HCT116 (cell line): ENCODE measurements around the gene C9orf152.
A peak's percentile ranks its signal among the peaks of the same experiment; 100 is the strongest.

Source experiments
- ELF1 ChIP-seq: IDR thresholded peaks from 2 replicates; pipeline ENCODE4 v1.6.1; 2012; ENCODE audit warnings: low read depth, borderline replicate concordance
- EZH2 ChIP-seq: fragments of 200-600 bp; sonication (generic); IDR thresholded peaks from 2 replicates; pipeline ENCODE4 v1.6.1; 2017; ENCODE audit warnings: antibody characterized with exemption, mixed run types
- EZH2phosphoT487 ChIP-seq: fragments of 200-600 bp; IDR thresholded peaks from 2 replicates; pipeline ENCODE4 v1.6.1; 2018; ENCODE audit warnings: antibody characterized with exemption, borderline replicate concordance
- JUND ChIP-seq: IDR thresholded peaks from 2 replicates; pipeline ENCODE4 v1.6.1; 2012
- POLR2A ChIP-seq: IDR thresholded peaks from 2 replicates; pipeline ENCODE4 v1.7.0; 2011; ENCODE audit warnings: borderline replicate concordance; ENCODE audit not compliant: insufficient read depth, insufficient read length; ENCODE audit errors: extremely low read depth
- POLR2AphosphoS5 ChIP-seq: IDR thresholded peaks from 2 replicates; pipeline ENCODE4 v1.6.1; 2011; ENCODE audit warnings: mild to moderate bottlenecking, low read depth, low read length, moderate library complexity
- RAD21 ChIP-seq: IDR thresholded peaks from 2 replicates; pipeline ENCODE4 v1.6.1; 2012; ENCODE audit warnings: low read depth, mild to moderate bottlenecking
- TCF7L2 ChIP-seq: IDR thresholded peaks from 2 replicates; pipeline ENCODE4 v1.7.0; 2011; ENCODE audit warnings: borderline replicate concordance, inconsistent platforms; ENCODE audit not compliant: insufficient read depth, insufficient read length; ENCODE audit errors: extremely low read depth
- TF ChIP-seq, protein P1 (sequence below), 3 experiments: fragments of 200-600 bp in 1 of 3; sonication (generic) in 1 of 3; IDR thresholded peaks in 2 of 3; conservative IDR thresholded peaks in 1 of 3; 2 replicates each; pipeline ENCODE4 v1.5.1; 2012 to 2017; ENCODE audit warnings: low read depth in 2 of 3, low read length in 2 of 3, antibody characterized with exemption in 1 of 3, borderline replicate concordance in 1 of 3, control low read depth in 1 of 3, mild to moderate bottlenecking in 1 of 3, mixed read lengths in 1 of 3, mixed run types in 1 of 3, moderate library complexity in 1 of 3; ENCODE audit not compliant: insufficient read depth in 1 of 3
- TF ChIP-seq, protein P2 (sequence below): IDR thresholded peaks from 2 replicates; pipeline ENCODE4 v1.6.1; 2012; ENCODE audit warnings: low read depth
- TF ChIP-seq, protein P3 (sequence below): IDR thresholded peaks from 2 replicates; pipeline ENCODE4 v1.6.1; 2012
- TF ChIP-seq, protein P4 (sequence below): IDR thresholded peaks from 2 replicates; pipeline ENCODE4 v1.6.1; 2011; ENCODE audit warnings: mild to moderate bottlenecking, low read length, moderate library complexity; ENCODE audit not compliant: insufficient replicate concordance; ENCODE audit errors: extremely low read depth
- TF ChIP-seq, protein P5 (sequence below): IDR thresholded peaks from 2 replicates; pipeline ENCODE4 v1.6.1; 2012

DNA sequence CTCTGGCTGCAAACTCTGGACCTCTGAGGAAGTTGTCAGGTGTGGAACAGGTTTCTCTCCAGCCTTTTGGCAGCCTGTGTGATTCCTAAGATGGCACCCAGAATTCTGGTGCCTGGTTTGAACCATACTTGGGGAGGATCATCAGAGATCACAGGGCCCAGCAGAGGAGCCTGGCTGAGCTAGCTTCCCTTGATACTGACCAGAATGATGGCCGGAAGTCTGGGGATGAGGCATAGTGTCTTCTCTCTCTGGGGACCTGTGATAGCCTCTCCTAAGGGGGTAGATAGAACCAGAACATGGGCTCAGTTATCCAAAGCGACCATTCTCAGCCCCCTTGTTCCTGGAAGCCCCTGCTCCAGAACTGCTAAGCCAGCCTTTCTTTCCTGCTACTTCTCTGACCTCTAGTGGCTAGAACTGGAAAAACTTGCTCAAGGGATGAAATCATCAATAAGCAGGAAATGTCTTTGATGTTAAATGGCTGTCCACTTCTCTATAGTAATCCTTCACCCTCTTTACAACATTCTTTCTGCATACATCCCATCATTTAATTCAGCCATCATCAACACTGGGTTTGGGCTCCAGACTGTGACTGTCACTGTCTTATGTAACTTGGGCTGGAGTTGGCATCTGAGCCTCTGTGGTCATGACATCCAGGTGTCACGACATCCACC lies 55.1 kb downstream of the C9orf152 start:
- TF ChIP-seq, protein P1, sequence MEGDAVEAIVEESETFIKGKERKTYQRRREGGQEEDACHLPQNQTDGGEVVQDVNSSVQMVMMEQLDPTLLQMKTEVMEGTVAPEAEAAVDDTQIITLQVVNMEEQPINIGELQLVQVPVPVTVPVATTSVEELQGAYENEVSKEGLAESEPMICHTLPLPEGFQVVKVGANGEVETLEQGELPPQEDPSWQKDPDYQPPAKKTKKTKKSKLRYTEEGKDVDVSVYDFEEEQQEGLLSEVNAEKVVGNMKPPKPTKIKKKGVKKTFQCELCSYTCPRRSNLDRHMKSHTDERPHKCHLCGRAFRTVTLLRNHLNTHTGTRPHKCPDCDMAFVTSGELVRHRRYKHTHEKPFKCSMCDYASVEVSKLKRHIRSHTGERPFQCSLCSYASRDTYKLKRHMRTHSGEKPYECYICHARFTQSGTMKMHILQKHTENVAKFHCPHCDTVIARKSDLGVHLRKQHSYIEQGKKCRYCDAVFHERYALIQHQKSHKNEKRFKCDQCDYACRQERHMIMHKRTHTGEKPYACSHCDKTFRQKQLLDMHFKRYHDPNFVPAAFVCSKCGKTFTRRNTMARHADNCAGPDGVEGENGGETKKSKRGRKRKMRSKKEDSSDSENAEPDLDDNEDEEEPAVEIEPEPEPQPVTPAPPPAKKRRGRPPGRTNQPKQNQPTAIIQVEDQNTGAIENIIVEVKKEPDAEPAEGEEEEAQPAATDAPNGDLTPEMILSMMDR (IDR thresholded peaks at IDR 0.05 in 2 of 3, conservative IDR thresholded peaks at IDR 0.05 in 1 of 3; ENCODE audit: borderline replicate concordance in 1 of 3, insufficient read depth in 1 of 3, low read depth in 2 of 3, low read length in 2 of 3) = peak; percentile 67 to 78 (median 75)
- TF ChIP-seq TCF7L2 = peak; percentile 66
- TF ChIP-seq POLR2A = no peak
- TF ChIP-seq POLR2AphosphoS5 = no peak
- TF ChIP-seq RAD21 = peak; percentile 89
- TF ChIP-seq, protein P2, sequence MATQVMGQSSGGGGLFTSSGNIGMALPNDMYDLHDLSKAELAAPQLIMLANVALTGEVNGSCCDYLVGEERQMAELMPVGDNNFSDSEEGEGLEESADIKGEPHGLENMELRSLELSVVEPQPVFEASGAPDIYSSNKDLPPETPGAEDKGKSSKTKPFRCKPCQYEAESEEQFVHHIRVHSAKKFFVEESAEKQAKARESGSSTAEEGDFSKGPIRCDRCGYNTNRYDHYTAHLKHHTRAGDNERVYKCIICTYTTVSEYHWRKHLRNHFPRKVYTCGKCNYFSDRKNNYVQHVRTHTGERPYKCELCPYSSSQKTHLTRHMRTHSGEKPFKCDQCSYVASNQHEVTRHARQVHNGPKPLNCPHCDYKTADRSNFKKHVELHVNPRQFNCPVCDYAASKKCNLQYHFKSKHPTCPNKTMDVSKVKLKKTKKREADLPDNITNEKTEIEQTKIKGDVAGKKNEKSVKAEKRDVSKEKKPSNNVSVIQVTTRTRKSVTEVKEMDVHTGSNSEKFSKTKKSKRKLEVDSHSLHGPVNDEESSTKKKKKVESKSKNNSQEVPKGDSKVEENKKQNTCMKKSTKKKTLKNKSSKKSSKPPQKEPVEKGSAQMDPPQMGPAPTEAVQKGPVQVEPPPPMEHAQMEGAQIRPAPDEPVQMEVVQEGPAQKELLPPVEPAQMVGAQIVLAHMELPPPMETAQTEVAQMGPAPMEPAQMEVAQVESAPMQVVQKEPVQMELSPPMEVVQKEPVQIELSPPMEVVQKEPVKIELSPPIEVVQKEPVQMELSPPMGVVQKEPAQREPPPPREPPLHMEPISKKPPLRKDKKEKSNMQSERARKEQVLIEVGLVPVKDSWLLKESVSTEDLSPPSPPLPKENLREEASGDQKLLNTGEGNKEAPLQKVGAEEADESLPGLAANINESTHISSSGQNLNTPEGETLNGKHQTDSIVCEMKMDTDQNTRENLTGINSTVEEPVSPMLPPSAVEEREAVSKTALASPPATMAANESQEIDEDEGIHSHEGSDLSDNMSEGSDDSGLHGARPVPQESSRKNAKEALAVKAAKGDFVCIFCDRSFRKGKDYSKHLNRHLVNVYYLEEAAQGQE = no peak
- no peak for TF ChIP-seq EZH2
- TF ChIP-seq, protein P3, sequence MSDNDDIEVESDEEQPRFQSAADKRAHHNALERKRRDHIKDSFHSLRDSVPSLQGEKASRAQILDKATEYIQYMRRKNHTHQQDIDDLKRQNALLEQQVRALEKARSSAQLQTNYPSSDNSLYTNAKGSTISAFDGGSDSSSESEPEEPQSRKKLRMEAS = no peak
- TF ChIP-seq, protein P4, sequence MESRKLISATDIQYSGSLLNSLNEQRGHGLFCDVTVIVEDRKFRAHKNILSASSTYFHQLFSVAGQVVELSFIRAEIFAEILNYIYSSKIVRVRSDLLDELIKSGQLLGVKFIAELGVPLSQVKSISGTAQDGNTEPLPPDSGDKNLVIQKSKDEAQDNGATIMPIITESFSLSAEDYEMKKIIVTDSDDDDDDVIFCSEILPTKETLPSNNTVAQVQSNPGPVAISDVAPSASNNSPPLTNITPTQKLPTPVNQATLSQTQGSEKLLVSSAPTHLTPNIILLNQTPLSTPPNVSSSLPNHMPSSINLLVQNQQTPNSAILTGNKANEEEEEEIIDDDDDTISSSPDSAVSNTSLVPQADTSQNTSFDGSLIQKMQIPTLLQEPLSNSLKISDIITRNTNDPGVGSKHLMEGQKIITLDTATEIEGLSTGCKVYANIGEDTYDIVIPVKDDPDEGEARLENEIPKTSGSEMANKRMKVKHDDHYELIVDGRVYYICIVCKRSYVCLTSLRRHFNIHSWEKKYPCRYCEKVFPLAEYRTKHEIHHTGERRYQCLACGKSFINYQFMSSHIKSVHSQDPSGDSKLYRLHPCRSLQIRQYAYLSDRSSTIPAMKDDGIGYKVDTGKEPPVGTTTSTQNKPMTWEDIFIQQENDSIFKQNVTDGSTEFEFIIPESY = no peak
- no peak for TF ChIP-seq ELF1
- TF ChIP-seq JUND = no peak
- TF ChIP-seq, protein P5, sequence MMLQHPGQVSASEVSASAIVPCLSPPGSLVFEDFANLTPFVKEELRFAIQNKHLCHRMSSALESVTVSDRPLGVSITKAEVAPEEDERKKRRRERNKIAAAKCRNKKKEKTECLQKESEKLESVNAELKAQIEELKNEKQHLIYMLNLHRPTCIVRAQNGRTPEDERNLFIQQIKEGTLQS = no peak
- no peak for TF ChIP-seq EZH2phosphoT487
